Smooth muscle cell of the coronary artery (primary cell): Measurements from ENCODE around the gene C11orf65. TPM values are rescaled to one million over a fixed set of nuclear protein-coding genes. Genes with fewer than 3 reads are reported as not detected.

Experiments
- total RNA-seq: library from RNA; depleted of rRNA; stranded (reverse); fragments of >200 nt; gene quantifications from 2 replicates; pipeline ENCODE4 v1.2.3, GENCODE V29; 2014; ENCODE audit warnings: low replicate concordance

Gene C11orf65, protein sequence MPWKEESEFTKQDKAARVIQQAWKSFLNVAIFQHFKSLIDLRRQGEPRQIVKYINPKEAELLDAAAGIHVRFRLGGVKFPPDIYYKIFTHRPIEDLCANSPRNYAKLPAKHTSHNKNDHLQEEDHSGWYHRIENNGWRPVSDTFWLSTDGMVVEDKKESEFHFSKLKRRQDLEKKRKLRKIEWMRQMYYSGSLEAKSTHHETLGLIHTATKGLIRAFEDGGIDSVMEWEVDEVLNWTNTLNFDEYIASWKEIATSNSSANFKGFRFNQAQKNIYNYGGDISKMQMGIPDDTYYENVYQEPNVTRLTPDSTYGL
- total RNA-seq = 0.30 and 0.35 TPM in 2 replicates

DNA sequence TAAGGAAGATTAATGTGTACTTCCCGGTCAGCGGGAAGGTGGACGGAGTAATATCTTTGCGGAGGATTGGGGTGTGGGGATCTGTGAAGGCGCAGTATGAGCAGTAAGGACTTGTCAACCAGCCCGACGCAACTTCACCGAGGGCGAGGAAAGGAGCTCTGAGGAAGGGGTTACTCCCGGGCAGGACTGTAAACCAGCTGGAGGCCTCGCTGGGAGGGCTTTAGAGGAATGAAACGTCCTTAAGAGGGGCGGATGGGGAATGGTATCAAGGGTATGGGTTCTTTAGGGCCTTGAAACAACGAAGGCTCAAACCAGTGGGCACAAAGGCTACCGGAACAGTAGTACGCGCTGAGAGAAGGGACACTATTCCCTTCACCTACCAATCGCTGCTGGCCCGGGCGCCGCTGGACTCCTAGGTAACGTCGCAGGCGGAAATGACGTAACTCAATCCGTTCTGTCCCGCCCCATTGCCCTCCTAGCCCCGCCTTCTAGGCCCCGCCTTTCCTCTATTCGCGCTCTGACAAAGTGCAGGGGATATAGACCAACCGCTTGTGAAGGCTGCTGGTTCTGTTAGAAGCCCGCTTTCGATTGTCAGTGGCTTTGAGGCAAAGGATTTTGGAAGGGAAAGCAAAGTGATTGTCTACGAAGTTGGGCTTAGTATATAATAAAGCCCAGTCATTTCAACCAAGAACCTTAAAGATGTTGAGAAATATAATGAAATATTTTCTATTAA is at the start of gene C11orf65:
Gene C11orf65, minus strand, starts transcription at position 439 of the 733 bp plus-strand sequence. CDS start 5,970 bp downstream, outside the sequence.

DNA sequence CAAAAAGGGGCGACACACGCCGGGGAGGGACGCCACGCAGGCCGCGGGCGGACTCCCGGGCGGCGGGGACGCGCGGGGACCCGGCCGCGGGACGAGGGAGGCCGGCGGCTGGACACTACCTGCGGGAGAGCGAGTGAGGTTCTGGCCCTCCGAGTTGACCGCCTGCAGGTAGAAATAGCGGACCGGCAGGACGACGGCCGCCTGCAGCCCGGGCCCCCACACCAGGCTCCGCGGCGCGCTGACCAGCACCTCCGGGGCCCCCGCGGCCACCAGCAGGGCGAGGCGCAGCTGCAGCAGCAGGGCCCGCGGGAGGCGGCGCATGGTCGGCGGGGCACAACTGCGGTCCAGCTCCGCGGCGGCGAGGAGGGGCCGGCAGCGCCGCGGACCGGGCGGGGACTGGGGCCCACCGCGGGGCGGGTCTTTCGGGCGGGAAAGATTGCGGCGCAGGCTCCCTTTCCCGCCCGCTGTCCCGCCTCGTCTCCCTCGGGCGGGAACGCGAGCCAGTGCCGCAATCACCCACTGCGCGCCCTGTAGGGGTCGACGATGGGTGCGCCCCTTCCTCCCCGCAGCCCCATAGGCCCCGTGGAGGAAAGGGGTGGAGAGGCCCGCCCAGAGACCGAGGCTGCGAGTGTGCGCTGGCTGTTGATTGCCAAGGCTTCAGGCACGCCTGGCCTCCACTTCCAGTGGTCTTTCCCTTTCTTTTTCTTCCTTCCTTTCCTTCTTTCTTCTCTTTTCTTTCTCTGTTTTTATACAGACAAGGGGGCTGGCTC is 30.9 kb upstream of the C11orf65 start, which contains the start of gene POGLUT3:
Gene POGLUT3, minus strand, starts transcription at position 339 of the 770 bp plus-strand sequence. Its CDS starts 18 bp downstream, at position 321.

Other genes with a start within 250 kb of the C11orf65 start
- gene NPAT, start 244.9 kb downstream of the C11orf65 start, total RNA-seq = 6.8 and 9.6 TPM in 2 replicates
- 97.9 and 215 TPM in 2 replicates for gene ATM, start 244.5 kb downstream of the C11orf65 start, total RNA-seq
- 14.7 and 17.6 TPM in 2 replicates for gene POGLUT3, start 30.9 kb upstream of the C11orf65 start, total RNA-seq
- gene EXPH5, start 126.2 kb upstream of the C11orf65 start, total RNA-seq = 0.08 and 0.59 TPM in 2 replicates
- 16.6 and 20.7 TPM in 2 replicates for gene DDX10, start 197.5 kb upstream of the C11orf65 start, total RNA-seq